H1 (cell line): ENCODE data around the gene ASGR1. TPM values are rescaled to one million over a fixed set of nuclear protein-coding genes. Genes with fewer than 3 reads are reported as not detected.

Experiments used
- BCL11A ChIP-seq, 2 experiments: IDR thresholded peaks; one replicate each; pipeline ENCODE4 v1.6.1; 2011; ENCODE audit warnings: low read depth in 2 of 2, low read length in 2 of 2, mild to moderate bottlenecking in 2 of 2
- SIRT6 ChIP-seq: IDR thresholded peaks from one replicate; pipeline ENCODE4 v1.7.1; 2012; ENCODE audit warnings: low read length, inconsistent platforms
- polyA plus RNA-seq, 7 experiments: library from polyadenylated mRNA; depleted of rRNA in 3 of 7; stranded (reverse) in 5 of 7; unstranded in 2 of 7; fragments of >200 nt in 5 of 7; fragments of 200-250 nt in 2 of 7; gene quantifications; 1 replicate in 5 of 7; 2 replicates in 1 of 7; 4 replicates in 1 of 7; pipeline versions ENCODE4 v1.2.1 to v1.2.3, GENCODE V29; 2011 to 2013; ENCODE audit warnings: missing spikeins in 2 of 7, mixed read lengths in 2 of 7
- total RNA-seq: library from RNA; stranded (reverse); fragmentation: NEBNext Ultra II Directional; extraction: Animal tissue kit (Norgen Biotek cat#: 25700); gene quantifications from 2 replicates; pipeline ENCODE4 v1.2.1, GENCODE V29; 2021
- TF ChIP-seq, protein P1 (sequence below): fragments of 300-600 bp; sonication (generic); IDR thresholded peaks from 2 replicates; pipeline ENCODE4 v1.7.1; 2012; ENCODE audit warnings: low read length, moderate library complexity, mild to moderate bottlenecking, inconsistent platforms; ENCODE audit not compliant: insufficient replicate concordance

The ASGR1 gene
- total and polyA plus RNA-seq, 2 of the 8 experiments (the other 6 are each of a cell fraction or from before 2014, with no cell fraction given): 10.8 to 14.5 TPM

DNA sequence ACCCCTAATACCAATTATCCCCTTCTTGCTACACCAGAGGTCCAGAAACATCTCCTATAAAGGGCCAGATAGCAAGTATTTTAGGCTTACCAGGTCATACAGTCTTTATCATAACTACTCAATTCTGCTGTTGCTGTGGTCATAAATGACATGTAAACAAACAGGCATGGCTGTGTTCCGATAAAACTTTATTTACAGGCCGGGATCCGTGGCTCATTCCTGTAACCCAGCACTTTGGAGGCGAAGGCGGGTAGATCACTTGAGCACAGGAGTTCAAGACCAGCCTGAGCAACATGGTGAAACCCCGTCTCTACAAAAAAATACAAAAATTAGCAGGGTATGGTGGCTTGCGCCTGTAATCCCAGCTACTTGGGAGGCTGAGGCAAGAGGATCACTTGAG, 12.3 kb downstream of the ASGR1 start (continued):
- TF ChIP-seq, protein P1, sequence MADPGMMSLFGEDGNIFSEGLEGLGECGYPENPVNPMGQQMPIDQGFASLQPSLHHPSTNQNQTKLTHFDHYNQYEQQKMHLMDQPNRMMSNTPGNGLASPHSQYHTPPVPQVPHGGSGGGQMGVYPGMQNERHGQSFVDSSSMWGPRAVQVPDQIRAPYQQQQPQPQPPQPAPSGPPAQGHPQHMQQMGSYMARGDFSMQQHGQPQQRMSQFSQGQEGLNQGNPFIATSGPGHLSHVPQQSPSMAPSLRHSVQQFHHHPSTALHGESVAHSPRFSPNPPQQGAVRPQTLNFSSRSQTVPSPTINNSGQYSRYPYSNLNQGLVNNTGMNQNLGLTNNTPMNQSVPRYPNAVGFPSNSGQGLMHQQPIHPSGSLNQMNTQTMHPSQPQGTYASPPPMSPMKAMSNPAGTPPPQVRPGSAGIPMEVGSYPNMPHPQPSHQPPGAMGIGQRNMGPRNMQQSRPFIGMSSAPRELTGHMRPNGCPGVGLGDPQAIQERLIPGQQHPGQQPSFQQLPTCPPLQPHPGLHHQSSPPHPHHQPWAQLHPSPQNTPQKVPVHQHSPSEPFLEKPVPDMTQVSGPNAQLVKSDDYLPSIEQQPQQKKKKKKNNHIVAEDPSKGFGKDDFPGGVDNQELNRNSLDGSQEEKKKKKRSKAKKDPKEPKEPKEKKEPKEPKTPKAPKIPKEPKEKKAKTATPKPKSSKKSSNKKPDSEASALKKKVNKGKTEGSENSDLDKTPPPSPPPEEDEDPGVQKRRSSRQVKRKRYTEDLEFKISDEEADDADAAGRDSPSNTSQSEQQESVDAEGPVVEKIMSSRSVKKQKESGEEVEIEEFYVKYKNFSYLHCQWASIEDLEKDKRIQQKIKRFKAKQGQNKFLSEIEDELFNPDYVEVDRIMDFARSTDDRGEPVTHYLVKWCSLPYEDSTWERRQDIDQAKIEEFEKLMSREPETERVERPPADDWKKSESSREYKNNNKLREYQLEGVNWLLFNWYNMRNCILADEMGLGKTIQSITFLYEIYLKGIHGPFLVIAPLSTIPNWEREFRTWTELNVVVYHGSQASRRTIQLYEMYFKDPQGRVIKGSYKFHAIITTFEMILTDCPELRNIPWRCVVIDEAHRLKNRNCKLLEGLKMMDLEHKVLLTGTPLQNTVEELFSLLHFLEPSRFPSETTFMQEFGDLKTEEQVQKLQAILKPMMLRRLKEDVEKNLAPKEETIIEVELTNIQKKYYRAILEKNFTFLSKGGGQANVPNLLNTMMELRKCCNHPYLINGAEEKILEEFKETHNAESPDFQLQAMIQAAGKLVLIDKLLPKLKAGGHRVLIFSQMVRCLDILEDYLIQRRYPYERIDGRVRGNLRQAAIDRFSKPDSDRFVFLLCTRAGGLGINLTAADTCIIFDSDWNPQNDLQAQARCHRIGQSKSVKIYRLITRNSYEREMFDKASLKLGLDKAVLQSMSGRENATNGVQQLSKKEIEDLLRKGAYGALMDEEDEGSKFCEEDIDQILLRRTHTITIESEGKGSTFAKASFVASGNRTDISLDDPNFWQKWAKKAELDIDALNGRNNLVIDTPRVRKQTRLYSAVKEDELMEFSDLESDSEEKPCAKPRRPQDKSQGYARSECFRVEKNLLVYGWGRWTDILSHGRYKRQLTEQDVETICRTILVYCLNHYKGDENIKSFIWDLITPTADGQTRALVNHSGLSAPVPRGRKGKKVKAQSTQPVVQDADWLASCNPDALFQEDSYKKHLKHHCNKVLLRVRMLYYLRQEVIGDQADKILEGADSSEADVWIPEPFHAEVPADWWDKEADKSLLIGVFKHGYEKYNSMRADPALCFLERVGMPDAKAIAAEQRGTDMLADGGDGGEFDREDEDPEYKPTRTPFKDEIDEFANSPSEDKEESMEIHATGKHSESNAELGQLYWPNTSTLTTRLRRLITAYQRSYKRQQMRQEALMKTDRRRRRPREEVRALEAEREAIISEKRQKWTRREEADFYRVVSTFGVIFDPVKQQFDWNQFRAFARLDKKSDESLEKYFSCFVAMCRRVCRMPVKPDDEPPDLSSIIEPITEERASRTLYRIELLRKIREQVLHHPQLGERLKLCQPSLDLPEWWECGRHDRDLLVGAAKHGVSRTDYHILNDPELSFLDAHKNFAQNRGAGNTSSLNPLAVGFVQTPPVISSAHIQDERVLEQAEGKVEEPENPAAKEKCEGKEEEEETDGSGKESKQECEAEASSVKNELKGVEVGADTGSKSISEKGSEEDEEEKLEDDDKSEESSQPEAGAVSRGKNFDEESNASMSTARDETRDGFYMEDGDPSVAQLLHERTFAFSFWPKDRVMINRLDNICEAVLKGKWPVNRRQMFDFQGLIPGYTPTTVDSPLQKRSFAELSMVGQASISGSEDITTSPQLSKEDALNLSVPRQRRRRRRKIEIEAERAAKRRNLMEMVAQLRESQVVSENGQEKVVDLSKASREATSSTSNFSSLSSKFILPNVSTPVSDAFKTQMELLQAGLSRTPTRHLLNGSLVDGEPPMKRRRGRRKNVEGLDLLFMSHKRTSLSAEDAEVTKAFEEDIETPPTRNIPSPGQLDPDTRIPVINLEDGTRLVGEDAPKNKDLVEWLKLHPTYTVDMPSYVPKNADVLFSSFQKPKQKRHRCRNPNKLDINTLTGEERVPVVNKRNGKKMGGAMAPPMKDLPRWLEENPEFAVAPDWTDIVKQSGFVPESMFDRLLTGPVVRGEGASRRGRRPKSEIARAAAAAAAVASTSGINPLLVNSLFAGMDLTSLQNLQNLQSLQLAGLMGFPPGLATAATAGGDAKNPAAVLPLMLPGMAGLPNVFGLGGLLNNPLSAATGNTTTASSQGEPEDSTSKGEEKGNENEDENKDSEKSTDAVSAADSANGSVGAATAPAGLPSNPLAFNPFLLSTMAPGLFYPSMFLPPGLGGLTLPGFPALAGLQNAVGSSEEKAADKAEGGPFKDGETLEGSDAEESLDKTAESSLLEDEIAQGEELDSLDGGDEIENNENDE: no peak
- TF ChIP-seq SIRT6: no peak
- TF ChIP-seq BCL11A (IDR thresholded peaks at IDR 0.05; ENCODE audit: low read depth in 2 of 2, low read length in 2 of 2): no peak
